C1 segment of cervical spinal cord (tissue), 14 donors: ENCODE data around the gene SHOC2.

Experiments used
- DNase-seq, 14 donors: peaks; one replicate each; lab custom pipeline; 2025; lab: John Stamatoyannopoulos, UW

The SHOC2 gene

GRCh38 chr10:110983466-110983865 is 64.1 kb downstream of the SHOC2 start:
- DNase-seq = no peak

DNA sequence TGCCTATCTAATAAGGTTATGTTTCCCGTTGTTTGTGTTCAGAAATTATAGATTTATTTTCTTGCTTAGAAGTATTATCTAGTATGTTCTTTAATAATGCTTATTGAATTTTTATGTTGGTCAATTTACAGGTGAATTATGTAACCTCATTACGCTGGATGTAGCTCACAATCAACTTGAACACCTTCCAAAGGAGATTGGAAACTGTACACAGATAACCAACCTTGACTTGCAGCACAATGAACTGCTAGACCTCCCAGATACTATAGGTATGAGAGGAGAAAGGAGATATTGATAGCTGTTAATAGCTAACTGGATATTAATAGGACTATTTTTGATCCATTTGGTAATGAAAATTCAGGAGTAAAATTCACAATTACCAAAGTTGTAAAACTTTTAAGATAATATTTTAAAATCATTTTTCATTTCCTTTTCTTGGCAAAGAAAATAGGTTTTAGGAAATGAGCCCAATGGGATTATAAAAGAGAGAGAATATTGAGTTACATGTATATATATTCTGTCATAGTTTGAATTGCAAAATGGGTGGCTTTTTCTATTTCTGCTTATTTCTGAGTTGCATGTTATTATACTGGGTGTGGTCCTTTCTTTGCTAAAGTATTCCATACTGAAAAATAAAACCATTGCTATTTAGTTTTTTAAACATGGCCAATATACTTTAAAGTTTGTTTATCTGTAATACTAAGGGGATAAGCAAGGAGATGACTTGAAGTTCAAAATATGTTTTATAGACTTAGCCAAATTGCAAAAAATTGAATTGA is 66.3 kb downstream of the SHOC2 start:
- no peak for DNase-seq

GRCh38 chr10:110989016-110989415 is 69.6 kb downstream of the SHOC2 start:
- DNase-seq = no peak

- no peak for DNase-seq
Measured at GRCh38 chr10:110992006-110992800, 72.8 kb downstream of the SHOC2 start.

- DNase-seq = no peak
Measured at GRCh38 chr10:110993024-110993693, 73.8 kb downstream of the SHOC2 start.

GRCh38 chr10:110994406-110995086 is 75.1 kb downstream of the SHOC2 start:
- DNase-seq = no peak

DNA sequence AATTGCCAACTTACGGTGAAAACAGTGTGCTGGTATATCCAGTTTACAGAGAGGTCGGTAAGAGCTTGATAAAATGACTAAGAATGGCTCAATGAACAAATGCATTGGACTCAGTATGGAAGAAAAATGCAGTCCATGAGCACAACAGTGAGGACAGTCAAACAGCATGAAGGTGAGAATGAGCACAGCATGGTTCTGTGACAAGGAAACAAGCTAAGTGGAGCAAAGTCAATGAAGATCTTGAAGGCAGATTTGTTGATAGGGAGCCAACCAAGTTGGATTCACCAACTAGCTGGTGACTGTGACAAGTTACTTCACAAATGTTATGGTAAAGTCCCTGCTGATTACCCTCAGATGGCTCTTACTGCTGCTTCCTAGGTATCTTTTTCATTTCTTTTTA is 75.9 kb downstream of the SHOC2 start:
- DNase-seq = no peak

GRCh38 chr10:110996256-110996655 is 76.9 kb downstream of the SHOC2 start:
- no peak for DNase-seq

- DNase-seq = no peak
Measured at GRCh38 chr10:111004016-111004415, 84.6 kb downstream of the SHOC2 start.

- DNase-seq = no peak
Measured at GRCh38 chr10:111007486-111007885, 88.1 kb downstream of the SHOC2 start.

- DNase-seq = no peak
Measured at GRCh38 chr10:111015181-111015580, 95.8 kb downstream of the SHOC2 start.

DNA sequence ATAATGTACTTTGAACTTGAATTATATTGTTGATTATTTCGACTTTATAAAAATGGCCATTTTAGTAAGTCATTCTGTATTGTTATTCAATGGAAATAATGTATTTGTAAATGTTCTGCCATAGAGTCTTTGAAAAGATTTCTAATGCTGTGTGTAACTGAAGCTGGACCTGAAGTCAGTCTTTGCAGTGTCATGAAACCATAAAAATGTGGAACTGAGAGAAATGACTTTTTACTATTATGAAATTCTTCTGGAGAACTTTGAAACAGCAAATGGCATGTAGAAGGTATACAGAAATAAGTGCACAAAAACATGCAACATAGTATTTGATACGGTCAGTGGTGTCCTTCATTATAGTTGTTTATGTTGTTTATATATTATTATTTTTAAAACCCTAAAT is 97.7 kb downstream of the SHOC2 start:
- DNase-seq = no peak

DNA sequence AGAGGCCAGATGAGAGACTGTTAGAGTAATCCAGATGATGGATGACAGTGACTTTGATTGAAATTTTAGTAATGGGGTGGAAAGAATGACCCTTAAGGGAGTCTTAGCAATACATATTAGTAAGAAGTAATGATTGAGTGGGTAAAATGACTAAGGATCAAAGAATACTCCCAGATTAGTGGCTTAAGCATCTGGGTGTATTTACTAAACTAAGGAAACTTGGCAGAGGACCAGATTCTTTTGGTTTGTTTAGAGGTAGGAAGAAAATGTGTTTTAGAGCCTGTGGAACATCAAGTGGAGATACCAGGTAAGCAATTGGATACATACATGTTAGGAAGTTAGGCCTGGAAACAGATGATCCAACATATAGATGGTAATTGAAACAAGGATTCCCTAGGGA is 98.6 kb downstream of the SHOC2 start:
- DNase-seq = no peak

GRCh38 chr10:111023060-111023459 is 103.7 kb downstream of the SHOC2 start:
- no peak for DNase-seq

DNA sequence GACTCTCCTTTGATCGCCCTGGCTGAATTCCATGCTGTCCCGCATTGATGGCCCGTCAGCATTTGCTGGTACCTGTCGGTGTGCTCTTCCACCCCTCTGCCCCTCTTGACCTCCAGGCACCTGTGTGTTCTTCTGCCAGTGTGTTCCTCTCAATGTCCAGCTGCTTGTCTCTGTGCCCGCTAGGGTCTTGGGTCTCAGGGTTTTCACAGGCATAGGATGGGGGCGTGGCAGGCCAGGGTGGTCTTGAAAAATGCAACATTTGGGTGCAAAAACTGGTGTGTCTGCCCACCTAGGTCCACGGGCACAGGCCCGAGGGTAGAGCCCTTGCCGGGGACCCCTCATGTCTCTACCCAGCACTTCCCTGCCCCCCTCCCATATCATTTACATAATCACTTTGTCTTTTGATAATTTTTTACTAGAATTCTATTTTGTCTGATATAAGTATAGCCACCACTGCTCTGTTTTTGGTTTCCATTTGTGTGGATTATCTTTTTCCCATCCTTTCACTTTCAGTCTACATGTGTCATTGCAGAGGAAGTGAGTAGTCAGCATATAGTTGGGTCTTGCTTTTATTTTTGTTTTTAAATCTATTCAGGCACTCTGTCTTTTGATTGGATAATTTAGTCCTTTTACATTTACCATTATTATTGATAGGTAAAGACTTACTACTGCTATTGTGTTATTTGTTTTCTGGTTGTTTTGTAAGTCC is 110.8 kb downstream of the SHOC2 start:
- DNase-seq = no peak

GRCh38 chr10:111034598-111035310 is 115.3 kb downstream of the SHOC2 start:
- no peak for DNase-seq

DNA sequence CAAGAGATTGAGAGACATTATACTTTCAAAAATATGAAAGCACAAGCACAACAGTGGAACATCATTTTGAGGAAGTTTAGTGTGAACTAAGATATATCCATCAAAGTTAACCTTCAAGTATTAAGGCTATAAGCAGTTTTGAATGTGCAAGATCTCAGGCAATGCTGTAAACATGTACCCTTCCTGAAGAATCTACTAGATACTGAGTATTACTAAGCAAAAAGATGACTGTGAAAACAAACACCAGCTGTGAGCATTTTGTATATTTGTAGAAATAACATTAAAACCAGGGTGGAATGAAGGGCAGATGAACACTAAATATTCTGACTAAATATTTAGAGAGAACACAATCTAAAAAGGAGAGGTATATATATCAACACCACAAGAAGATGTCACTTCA is 116.1 kb downstream of the SHOC2 start:
- DNase-seq = no peak

DNA sequence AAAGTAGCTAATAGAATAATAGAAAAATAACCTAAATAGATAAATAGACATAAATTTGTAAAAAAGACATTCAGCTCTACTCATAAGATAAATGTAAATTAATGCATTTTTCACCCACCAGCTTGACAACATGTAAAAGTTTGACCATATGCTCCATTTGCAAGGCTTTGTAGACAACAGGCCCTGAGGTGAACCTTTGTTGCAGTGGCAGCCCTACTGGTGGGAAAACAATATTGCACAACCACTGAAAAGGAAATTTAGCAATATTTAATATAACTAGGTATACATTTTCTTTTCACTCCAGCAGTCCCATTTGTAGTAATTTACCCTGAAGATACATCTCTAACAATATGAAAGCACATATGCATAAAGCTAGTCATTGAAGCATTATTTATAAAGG is 118.5 kb downstream of the SHOC2 start:
- no peak for DNase-seq

DNA sequence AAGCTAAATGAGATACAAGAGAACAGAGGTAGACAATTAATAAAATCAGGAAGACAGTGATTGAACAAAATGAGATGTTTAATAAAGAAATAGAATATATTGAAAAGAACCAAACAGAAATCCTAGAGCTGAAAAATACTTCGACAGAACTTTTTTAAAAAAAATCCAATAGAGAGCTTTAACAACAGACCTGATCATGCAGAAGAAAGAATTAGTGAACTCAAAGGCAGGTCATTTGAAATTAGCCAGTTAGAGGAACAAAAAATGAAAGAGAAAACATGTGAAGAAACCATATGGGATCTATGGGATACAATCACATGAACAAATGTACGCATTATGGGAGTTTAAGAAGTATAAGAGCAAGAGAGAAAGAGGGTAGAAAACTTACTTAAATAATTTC is 120.1 kb downstream of the SHOC2 start:
- DNase-seq = no peak

DNA sequence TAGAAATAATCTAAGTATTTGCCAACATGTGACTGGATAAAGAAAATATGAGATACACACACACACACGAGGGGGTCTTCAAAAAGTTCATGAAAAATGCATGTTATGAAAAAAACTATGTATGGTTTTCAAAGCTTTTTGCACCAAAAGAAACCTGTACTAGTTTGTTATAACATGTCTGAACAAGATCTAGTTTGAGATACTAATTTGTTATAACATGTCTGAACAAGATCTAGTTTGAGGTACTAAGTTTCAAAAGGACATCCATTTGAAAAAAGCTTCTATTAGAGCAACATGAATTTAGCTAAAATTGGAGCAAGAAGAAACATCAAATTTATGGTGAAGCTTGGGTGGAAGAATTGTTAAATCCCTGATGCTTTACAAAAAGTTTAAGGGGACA is 137.6 kb downstream of the SHOC2 start:
- DNase-seq = no peak
